Neutrophil (primary cell): ENCODE results near the gene ECT2L.
"Not testable (repeated sequence)": the region's sequence is repeated elsewhere in the genome, so short reads cannot be mapped to it uniquely, and the experiment has no call there.

Experiments used
- H3K27ac ChIP-seq: fragments of 200-600 bp; sonication (generic); 2 replicates; pipeline ENCODE4 v1.5.1; 2016; ENCODE audit warnings: mild to moderate bottlenecking, moderate library complexity
- H3K27me3 ChIP-seq: fragments of 200-600 bp; sonication (generic); 2 replicates; pipeline ENCODE4 v1.6.0; 2016; ENCODE audit warnings: mild to moderate bottlenecking
- H3K36me3 ChIP-seq: fragments of 200-600 bp; sonication (generic); 2 replicates; pipeline ENCODE4 v1.5.1; 2017
- H3K4me1 ChIP-seq, 2 experiments: fragments of 200-600 bp in 1 of 2; sonication (generic) in 1 of 2; 1 replicate in 1 of 2; 2 replicates in 1 of 2; pipeline versions ENCODE4 v1.5.1 to v1.6.1; 2013 to 2016; ENCODE audit warnings: low read depth in 1 of 2, low read length in 1 of 2, mild to moderate bottlenecking in 1 of 2, moderate library complexity in 1 of 2; ENCODE audit not compliant: control insufficient read depth in 1 of 2, insufficient read depth in 1 of 2
- H3K4me3 ChIP-seq, 2 experiments: fragments of 200-600 bp in 1 of 2; sonication (generic) in 1 of 2; 1 replicate in 1 of 2; 2 replicates in 1 of 2; pipeline ENCODE4 v1.5.1; 2013 to 2016; ENCODE audit warnings: low read depth in 1 of 2, low read length in 1 of 2, mild to moderate bottlenecking in 1 of 2, moderate library complexity in 1 of 2
- H3K9me3 ChIP-seq: fragments of 200-600 bp; sonication (generic); 2 replicates; pipeline ENCODE4 v1.5.1; 2016
- TF ChIP-seq, protein P1 (sequence below): fragments of 200-600 bp; sonication (generic); IDR thresholded peaks from 2 replicates; pipeline ENCODE4 v1.5.1; 2016; ENCODE audit warnings: antibody characterized with exemption

ECT2L gene

DNA sequence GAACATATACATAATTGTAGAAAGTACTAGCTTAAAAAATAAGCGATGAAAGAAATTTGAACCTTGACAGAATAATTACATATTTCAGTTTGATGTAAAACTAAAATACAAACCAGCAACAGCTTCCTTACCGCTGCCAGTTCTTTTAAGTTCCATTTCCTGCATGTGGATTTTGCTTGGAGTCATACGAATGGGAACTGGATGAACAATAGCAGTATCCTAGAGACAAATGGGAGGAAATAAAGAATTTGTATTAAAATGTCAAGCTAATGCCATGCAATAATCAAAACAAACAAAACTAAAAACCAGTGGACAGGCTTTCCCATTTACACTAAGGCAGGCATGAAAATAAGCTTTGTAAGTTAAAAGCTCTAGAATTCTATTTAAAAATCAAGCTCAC is 125.0 kb downstream of the ECT2L start:
- no peaks in the 10 kb centered on the region for H3K4me1 ChIP-seq
- TF ChIP-seq, protein P1, sequence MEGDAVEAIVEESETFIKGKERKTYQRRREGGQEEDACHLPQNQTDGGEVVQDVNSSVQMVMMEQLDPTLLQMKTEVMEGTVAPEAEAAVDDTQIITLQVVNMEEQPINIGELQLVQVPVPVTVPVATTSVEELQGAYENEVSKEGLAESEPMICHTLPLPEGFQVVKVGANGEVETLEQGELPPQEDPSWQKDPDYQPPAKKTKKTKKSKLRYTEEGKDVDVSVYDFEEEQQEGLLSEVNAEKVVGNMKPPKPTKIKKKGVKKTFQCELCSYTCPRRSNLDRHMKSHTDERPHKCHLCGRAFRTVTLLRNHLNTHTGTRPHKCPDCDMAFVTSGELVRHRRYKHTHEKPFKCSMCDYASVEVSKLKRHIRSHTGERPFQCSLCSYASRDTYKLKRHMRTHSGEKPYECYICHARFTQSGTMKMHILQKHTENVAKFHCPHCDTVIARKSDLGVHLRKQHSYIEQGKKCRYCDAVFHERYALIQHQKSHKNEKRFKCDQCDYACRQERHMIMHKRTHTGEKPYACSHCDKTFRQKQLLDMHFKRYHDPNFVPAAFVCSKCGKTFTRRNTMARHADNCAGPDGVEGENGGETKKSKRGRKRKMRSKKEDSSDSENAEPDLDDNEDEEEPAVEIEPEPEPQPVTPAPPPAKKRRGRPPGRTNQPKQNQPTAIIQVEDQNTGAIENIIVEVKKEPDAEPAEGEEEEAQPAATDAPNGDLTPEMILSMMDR: no peak
- no peaks in the 10 kb centered on the region for H3K9me3 ChIP-seq
- H3K27ac ChIP-seq: no peak overlapping the region
- H3K4me3 ChIP-seq: no peak overlapping the region
- peaks cover 33% of the 10 kb centered on the region for H3K36me3 ChIP-seq
- no peaks in the 10 kb centered on the region for H3K27me3 ChIP-seq

DNA sequence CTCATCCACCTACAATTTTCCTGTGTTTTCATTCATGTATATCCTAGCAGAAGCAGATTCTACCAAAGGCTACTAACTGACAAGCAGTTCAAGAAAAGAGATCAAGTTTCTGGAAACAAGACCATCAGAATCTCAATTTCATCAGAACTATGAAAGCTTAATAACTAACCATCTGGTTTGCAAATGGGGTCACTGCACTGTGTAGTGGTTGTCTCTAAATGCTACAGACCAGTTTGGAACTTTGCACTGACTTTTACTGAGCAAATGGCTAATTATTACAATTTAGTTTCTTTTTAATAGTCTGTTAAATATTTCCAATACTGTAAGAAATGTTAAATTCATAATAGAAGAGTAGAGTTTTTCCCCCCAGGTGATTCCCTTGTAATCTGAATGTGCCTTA is 127.7 kb downstream of the ECT2L start:
- H3K36me3 ChIP-seq: peaks cover 21% of the 10 kb centered on the region
- H3K4me3 ChIP-seq: no peak overlapping the region
- no peaks in the 10 kb centered on the region for H3K27me3 ChIP-seq
- H3K27ac ChIP-seq: no peak overlapping the region
- H3K9me3 ChIP-seq: no peaks in the 10 kb centered on the region
- TF ChIP-seq, protein P1: no peak
- no peaks in the 10 kb centered on the region for H3K4me1 ChIP-seq

DNA sequence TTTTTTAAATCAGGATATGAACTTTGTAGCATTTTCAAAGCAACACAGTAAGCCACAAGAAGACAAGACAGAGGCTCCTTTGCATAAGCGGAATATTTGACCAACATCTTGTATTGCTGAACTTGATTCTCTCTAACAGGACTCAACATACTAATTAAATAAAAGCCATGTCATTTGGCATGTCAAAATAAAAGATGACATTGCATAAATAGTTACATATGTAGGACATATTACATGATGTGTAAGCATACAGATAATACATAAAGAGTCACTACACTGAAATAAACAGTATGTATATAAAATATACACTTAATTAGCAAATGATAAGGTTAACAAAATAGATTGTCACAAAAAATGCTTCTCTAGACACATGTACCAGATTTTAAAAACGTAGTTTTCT is 129.9 kb downstream of the ECT2L start:
- H3K27ac ChIP-seq: no peak overlapping the region
- H3K27me3 ChIP-seq: no peaks in the 10 kb centered on the region

DNA sequence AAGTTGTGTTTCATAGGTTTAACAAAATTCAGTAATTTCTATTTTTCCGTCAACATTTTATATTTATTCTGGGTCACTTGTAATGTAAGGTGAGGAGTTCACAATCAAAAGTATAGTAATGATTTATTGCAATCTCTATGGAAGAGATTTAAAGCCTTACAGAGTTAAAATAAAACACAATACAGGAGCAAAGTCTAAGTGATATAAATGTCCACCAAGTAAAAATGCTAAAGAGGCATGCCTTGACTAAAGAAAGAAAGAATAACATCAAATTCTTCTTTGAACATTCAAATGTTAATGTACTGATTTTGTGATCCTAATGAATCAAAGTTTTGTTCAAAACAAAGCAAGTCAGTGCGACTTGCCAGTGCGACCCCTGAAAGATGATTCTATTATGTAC is 130.7 kb downstream of the ECT2L start:
- no peak overlapping the region for H3K27ac ChIP-seq
- no peaks in the 10 kb centered on the region for H3K27me3 ChIP-seq
- H3K4me3 ChIP-seq: no peak overlapping the region
- peaks cover 14% of the 10 kb centered on the region for H3K36me3 ChIP-seq
- TF ChIP-seq, protein P1: no peak
- H3K9me3 ChIP-seq: no peaks in the 10 kb centered on the region
- no peaks in the 10 kb centered on the region for H3K4me1 ChIP-seq

More for the DNA sequence above, 129.9 kb downstream of the ECT2L start:
- H3K4me1 ChIP-seq: no peaks in the 10 kb centered on the region
- H3K9me3 ChIP-seq: no peaks in the 10 kb centered on the region
- TF ChIP-seq, protein P1: no peak
- H3K36me3 ChIP-seq: peaks cover 14% of the 10 kb centered on the region
- no peak overlapping the region for H3K4me3 ChIP-seq

DNA sequence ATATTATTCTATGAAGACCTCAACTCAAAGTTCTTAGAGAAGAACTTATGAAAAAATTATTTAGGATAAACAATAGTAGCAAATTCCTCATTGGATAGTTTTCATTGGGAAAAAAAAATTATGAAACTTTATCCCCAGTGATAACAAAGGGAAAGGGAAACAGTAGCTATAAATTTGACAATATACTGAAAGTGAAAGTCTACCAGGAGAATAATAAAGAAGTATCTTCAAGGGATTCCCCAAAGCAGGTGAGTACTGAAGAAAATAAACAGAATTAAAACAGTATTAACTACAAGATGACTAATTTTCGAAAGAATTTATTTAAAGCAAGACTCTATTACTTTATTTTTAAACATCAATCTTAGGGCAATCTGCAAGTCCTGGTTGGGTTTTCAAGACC is 135.8 kb downstream of the ECT2L start:
- Histone ChIP-seq H3K4me3 (no peak overlapping the region), H3K27me3 (no peaks in the 10 kb centered on the region), H3K4me1 (no peaks in the 10 kb centered on the region), H3K27ac (no peak overlapping the region), H3K36me3 (peaks cover 14% of the 10 kb centered on the region), H3K9me3 (no peaks in the 10 kb centered on the region)
- TF ChIP-seq, protein P1: no peak

DNA sequence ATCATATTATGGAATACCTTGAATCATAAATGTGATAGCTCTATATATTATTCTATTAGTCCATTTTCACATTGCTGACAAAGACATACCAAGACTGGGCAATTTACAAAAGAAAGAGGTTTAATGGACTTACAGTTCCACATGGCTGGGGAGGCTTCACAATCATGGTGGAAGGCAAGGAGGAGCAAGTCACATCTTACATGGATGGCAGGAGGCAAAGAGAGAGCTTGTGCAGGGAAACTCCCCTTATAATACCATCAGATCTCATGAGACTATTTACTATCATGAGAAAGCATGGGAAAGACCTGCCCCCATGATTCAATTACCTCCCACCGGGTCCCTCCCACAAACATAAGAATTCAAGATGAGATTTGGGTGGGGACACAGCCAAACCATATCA is 141.0 kb downstream of the ECT2L start:
- H3K36me3 ChIP-seq: peaks cover 16% of the 10 kb centered on the region
- H3K27ac ChIP-seq, H3K4me1 ChIP-seq, H3K9me3 ChIP-seq, H3K4me3 ChIP-seq, H3K27me3 ChIP-seq: not testable (repeated sequence)
